HG02610 (cell line): ENCODE results near the gene PTPRU.

Experiments
- ATAC-seq: cut with Tn5 transposase; IDR thresholded peaks from one replicate; pipeline ENCODE4 v1.9.1; 2021; ENCODE audit warnings: mild to moderate bottlenecking, moderate library complexity; ENCODE audit not compliant: unreplicated experiment

PTPRU gene

DNA sequence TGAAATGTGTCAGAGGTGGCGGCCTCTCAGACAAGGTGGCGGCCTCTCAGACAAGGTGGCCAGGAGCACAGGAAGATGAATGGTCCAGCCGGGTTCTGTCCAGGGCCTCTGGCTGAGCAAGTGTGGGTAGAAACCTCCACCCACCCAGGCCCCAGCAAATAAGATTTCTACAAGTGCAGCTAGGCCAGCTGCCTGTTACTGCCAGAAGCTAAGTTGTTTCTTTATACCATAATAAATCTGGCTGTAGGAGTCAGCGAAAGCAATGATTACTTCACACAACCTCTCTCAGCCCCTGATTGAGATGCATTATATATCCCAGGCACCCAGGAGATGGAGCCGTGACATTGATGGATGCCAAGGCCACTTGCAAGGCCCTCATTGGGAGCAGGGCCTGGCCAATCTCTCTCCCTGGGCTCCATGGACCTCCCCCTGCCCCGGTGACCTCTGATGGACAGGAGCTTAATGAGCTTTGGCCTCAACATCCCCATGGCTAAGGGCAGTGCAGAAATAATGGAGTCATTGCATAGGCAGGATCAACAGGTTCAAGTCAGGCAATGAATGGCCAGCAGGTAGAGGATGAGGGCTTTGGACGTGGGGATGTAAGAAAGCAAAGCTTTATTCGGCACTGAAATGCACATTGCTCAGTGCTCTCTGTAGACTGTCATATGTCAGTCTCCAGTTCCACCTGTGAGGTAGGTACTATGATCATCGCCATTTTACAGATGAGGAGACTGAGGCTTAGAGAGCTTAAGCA is 92.9 kb downstream of the PTPRU start:
- no peak for ATAC-seq

DNA sequence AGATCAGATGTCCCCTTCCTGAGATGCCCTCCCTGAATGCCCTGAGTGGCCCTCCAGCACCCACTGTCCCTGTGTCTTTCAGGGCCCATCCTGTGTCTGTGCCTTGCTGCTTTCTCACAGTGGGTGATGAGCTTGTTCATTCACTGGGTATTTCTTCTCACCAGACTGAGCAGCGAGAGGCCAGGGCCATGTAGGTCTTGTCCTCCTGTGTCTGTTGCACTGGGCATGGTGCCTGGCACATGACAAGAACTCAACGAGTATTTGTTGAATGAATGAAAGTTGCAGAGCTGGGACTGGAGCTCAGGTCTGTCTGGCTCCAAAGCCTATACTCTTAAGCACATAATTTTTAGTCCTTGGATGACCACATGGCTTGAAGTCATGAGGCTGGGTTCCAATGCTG is 93.8 kb downstream of the PTPRU start:
- no peak for ATAC-seq

DNA sequence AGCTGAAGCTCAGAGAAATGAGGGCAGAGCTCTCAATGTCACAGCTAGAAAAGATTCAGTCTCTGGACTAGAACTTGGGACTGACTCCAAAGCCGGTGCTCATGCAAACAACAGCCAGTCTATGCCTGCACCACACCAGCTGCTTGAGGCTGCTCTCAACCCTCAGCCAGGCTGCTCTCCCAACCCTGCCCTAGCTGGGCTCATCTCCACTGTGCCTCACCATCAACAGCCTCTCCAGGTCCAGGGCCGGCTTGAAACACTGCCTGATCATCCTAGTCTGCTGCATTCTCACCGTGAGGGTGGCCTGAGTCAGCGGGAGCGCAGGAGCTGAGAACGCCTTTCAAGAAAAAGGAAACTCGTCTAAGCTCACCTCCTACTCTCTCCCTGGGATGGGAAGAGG is 94.5 kb downstream of the PTPRU start:
- no peak for ATAC-seq

DNA sequence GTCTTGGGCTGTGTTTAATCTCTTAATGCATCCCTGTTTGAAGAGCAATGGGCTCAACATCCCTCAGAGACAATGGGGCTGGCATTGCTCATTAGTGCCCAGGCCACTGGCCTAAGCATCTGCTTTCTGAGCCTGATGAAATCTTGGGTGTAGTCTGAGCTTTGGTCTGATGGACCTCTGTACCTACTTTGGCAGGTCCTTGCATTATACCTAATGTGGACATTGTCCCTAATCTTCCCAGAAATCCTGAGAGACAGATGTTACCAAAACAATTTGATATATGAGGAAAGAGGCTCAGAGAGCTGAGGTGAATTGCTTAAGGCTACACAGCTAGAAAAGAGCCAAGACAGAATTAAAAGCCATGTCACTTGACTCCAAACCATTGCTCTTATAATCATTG is 95.0 kb downstream of the PTPRU start:
- ATAC-seq, result no peak

DNA sequence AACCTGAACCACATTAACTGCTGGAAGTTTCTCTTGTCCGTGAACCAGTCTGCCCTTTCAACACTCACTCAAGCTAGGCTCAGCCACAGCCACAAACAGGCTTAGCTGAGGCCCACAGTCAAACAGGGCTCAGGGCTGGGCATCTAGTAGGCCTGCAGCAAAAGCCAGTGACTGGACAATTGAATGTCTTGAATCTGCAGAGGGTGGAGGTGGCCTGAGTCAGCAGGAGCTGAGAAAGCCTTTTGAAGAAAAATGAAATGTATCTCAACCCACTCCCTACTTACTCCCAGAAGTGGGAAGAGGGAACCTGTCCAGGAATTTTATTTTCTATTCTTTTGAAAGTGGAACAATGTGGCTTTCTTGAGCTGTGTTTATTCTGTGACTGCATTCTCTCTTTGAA is 95.4 kb downstream of the PTPRU start:
- ATAC-seq, result no peak

DNA sequence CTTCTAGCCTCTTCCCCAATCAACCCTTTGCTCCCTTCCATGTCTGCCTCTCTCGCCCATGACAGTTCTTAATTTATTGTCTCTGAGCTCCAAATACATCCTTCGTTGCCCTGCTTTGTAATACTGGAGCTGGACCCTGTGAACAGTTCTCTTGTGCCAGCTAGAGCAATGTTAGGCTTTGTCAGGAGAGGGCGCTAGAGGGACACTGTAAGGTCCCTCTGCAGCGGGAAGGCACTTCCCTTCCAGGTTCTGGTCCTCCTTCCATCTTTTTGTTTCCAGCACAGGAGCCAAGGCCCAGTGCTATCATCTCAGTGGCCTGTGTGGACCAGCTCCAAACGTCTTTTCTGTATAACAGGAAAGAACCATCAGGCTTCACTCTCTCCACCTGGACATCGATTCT is 95.9 kb downstream of the PTPRU start:
- no peak for ATAC-seq

DNA sequence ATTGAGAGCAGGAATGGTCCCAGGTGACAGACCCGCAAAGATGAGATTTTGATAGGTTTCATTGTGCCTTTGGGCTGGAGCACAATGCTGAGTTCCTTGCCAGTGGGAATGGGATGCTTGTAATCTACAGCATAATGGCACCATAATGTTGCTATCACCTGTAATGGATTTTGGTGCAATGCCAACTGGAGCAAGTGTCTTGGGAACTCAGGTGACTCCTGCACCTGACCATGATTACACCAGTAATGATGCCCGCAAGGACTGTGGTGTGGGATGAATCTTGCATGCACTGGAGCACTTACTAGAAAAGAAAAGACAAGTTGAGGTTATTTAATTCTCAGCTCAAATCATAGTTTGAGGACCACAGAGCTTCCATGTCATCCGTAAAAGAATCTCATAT is 96.7 kb downstream of the PTPRU start:
- ATAC-seq, result no peak

DNA sequence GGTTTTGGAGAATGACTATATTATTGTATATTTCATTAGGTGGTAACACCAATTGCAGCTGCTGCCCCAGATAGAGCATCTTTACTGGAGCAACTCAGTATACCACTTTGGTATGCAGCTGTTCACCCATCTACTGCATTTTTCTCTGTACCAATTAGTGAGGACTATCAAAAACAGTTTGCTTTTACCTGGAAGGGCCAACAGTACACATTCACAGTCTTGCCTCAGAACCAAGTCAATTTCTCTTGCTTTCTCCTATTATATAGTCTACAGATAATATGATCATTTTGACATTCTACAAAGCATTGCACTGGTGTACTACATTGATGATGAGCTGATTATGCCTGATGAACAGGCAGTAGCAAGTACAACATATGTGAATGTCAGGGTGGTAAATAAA is 99.3 kb downstream of the PTPRU start:
- ATAC-seq, result no peak

DNA sequence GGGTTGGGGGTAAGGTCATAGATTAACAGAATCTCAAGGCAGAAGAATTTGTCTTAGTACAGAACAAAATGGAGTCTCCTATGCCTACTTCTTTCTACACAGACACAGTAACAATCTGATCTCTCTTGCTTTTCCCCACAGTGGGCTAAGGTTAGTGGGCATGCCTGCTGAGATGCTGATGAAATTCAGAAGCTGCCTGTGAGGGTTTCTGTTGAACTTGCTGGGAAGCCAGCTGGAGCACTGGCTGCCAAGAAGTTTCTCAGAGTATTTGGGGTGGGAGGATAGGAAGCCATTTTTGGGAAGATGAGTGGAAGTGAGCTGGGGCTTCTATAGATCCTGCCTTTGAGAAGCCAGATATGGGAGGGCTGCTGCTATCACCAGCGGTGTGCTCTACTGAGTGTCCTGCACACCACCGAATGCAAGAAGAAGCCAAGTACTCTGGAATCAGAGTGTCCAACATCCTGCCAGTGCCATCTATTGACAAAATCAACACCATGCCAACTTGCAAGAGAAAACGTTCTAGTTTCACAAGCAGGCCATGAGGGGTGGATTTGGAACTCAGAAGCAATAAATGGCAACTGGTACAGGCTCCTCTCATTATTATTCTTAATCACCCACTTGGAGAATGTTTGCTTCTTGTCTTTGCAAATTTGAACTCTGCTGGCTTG is 102.7 kb downstream of the PTPRU start:
- no peak for ATAC-seq

DNA sequence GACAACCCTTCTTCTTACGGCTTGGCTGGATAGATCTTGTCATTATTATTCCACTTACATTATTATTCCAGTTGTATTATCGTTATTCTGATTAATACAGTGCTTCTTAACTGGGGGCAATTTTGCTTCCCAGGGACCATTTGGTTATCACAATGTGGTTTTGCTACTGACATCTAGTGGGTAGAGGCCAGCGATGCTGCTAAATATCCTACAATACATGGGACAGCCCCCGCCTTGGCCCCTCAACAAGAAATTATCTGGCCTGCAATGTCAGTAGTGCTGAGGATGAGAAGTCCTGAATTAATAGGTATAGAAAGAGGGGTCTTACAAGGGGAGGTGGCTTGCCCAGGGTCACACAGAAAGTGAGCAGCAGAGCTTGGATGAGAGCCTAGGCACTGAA is 105.6 kb downstream of the PTPRU start:
- ATAC-seq, result no peak

DNA sequence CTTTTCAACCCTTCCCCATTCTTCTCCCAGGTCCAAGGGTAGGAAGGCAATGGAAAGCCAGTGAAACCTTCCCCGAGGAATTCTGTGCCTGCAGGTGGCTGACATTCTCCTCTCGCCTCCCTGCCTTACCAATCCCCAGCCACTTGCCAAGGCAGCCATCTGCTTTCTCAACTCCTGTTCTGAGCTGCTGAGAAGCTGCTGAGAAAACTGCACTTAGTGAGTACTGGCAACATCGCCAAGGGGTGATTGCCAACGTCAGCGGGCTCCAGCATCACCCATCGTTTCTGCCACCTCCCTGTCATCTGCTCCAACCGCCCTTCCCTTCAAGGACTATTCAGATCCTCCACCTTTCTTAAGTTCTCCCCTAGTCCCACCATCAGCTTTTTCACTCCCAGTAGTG is 106.0 kb downstream of the PTPRU start:
- no peak for ATAC-seq

DNA sequence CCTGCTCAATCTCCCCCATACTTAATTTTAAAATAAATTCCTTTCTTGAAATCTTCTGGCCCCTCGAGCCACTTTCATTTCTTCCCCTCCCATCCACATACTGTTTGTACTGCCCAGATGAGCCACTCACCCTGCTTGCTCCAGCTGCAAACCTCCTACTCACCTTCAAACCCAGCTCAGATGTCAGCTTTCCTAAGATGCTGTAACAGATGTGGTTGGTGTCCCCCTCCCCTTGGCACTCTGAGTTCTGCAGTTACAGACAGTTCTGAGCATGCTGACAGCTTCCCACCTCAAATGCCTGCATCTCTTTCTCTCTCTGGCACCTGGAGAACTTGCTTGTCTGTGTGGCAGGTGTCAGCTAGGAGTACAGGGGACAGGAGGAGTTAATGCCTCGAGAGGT is 106.7 kb downstream of the PTPRU start:
- no peak for ATAC-seq

DNA sequence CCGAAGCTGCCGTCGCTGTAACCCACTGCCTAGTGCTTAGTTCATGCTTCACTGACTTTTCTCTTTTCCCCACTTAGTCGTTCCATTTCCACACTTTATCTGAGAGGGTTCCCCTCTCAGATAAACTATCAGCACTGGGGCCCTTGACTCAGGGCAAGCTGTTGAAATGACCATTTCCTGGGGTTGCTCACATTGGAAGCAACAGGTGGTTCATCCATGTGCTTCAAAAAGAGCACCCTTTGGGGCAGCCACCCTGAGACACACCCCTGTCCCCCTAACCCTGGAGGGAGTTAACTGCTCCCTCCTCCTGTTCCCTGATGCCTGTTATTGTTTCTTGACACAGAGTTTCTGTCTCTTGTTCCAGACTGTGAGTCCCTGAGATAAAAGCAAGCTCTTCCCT is 107.2 kb downstream of the PTPRU start:
- no peak for ATAC-seq

DNA sequence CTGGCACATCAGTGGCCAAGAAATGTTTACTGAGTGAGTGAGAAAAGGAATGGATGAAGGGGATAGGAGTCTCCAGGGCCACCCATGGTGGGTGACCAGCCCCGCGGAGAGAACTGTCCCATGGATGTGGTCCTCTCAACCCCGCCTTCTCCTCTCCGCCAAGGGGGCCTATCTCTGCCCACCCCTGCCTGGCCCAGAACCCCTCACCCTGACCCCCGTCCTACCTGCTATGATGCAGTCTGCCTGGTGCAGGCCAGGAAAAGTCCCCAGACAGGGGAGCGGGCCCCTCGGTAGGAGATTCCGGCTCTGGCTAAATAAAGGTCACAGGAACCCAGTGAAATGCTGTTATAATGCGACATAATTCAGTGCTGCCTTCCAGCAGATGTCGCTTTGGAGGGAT is 107.6 kb downstream of the PTPRU start:
- no peak for ATAC-seq

DNA sequence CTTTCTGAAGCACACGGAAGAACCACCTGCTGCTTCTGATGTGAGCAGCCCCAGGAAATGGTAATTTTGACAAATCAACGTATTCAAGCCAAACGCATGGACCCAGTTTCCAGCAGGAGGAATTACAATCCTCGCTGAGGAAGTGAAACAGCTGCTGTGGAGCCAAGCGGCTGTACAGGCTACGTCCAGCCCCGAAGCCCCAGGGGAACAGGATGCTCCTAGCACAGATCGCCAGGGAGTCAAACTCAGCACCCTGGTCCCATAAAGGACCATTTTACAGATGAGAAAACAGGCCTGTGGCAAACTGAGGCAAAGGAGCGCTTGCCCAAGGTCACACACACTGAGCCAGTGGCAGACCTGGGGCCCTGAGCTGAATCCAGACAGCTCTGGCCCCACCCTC is 108.0 kb downstream of the PTPRU start:
- ATAC-seq, result no peak

DNA sequence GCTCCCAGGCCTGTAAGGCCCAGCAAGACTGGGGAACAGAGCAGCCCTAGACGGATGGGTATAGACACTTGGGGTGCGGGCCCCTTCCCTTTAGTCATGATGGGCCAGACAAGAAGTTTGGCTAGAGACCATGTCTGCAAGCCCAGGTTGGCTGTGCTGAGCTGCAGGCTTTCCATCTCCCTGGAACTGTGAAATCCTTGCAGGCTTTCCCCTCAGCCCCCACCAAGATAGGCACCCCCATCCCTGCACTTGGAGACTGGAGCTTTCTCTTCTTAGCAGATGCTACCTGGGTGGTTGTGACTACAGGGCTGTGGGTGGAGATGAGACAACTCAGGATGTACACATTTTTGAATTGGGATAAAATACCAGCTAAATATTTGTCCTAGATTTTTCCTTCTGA is 110.3 kb downstream of the PTPRU start:
- ATAC-seq, result no peak

DNA sequence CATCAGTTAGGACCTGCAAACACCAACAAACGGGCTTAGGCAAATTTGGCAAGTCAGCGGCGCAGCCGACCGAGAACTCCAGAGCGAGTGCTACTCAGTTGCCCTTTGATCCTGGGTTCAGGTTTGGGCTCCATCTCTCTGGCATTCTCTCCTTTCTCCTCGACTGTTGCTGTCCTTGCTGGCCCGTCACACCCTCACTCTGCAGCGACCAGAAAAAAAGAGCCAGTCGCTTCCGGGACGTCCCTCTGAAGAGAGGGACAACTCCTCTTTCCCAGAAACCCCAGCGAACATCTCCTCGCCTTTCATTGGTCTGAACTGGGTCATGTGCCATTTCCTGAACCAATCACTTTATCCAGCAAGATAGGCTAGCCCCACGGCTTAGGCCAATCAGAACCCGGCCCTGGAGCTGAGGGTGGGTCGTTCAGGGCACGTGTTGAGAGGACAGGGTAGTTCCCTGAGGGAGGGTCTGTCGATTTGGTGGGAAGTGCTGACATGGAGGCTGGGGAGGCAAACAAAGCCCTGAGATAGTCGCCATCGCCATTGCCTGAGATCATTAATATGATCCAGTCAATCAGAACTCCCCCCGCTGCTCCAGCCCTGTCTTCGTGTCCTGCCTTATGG is 113.7 kb downstream of the PTPRU start:
- no peak for ATAC-seq

DNA sequence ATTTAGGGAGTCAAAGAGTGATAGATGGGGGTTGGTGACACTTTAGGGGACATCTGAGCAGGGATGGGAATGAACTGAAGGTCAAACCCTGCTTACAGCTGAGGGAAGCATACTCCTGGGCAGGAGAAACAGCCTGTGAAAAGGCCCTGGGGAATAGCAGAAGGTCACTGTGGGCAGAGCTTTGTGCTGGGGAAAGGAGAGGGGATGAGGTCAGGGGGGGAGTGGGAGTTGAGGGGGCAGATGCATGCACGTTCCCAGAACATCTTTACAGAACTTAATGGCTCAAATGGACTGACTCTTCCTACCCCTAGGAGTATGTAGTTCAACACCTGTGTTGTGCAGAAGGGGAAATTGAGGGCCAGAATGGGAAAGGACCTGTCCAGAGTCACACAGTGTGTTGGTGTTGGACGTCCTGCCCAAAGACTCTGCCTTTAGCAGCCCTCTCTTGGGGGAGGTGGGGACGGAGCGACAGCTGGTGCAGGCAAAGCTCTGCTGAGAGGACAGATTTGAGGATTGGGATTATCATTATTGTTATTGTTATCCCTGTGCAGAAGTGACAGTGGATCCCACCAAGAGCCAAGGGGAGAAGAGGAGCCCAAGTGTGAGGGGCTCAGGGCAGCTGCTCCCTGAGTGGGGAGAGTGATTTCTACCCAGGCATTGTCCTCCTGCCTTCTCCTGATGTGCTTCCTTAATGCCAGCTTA is 116.5 kb downstream of the PTPRU start:
- ATAC-seq, result no peak

DNA sequence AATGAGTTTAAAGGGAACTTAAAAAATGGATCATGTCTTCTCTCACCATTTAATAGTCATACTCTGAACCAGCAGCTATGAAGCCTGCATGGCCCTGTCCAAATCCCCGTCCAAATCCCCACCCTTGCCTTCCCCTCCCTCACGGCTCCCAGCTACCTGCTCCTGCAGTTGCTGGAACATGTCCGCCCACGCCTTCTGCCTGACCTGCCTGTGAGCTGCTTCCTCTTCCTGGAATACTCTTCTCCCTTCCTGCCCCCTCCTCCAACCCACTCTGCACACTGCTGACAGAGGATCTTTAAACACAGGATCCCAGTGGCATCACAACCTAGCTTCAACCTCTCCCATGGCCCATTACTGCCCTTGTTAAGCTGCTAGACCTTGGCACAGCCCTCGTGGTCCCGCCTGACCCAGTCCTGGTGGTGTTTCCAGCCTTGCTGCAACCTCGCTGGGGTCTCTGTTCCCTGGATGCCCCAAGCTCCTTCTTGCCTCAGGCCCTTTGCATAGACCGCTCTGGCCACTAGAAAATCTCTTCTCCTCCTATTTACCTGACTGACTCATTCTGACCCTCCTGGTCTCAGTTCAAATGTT is 118.3 kb downstream of the PTPRU start:
- ATAC-seq, result no peak

DNA sequence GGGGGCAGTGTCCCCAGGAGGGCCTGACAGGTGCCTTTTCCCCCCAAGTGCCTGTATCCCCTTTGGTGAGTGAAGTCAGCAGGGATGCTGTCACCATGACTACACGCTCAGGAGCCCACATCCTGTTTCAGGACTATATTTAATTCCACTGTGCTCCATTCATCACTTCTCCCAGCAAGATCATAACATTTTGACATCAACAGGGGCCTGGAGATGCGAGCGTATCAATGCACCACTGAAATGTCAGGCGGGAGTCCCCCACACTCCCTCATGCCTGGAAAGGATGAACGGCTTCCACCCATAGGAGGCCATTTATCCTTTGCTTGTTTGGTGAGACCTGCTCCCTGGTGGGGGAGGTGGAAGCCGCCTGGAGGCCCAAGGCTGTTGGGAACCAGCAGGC is 119.1 kb downstream of the PTPRU start:
- no peak for ATAC-seq

DNA sequence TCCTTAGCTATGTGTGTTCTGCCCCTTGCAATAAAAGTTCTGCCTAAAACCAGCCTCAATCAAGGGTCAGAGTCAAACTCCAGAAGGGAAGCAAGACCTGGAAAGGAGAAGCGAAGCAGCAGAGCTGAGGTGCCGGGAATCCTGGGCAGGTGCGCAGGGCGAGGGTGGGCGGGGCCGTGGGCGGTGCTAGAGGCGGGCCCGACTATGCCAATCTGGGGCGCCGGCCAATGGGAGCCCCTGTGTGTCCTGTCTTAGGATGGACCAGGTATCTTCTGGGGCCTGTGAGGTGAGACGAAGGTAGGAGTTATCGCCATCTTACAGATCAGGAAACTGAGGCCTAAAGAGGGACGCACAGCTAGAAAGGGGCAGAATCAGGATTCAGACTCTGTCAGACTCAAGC is 120.3 kb downstream of the PTPRU start:
- ATAC-seq, result no peak
